Activated naive CD8-positive, alpha-beta T cell treated with anti-CD3 and anti-CD28 coated beads, Interleukin-2, amount 50 U/mL, for 24 hours (primary cell): ENCODE results near the gene COL18A1.

Experiments
- ATAC-seq: fragments of 150-1000 bp; cut with Tn5 transposase; one replicate; pipeline ENCODE4 v1.10.0; 2021
- DNase-seq: peaks from one replicate; pipeline ENCODE4 v3.0.0; 2021
- H3K27ac Mint-ChIP-seq: one replicate; pipeline ENCODE4 v1.8.0; 2021; ENCODE audit warnings: mild to moderate bottlenecking, mixed read lengths
- H3K27me3 Mint-ChIP-seq: one replicate; pipeline ENCODE4 v1.8.0; 2021; ENCODE audit warnings: mixed read lengths
- H3K36me3 Mint-ChIP-seq: one replicate; pipeline ENCODE4 v1.8.0; 2021; ENCODE audit warnings: low read depth, mixed read lengths
- H3K4me1 Mint-ChIP-seq: one replicate; pipeline ENCODE4 v1.8.0; 2021; ENCODE audit warnings: mixed read lengths
- H3K4me3 Mint-ChIP-seq: one replicate; pipeline ENCODE4 v1.8.0; 2021; ENCODE audit warnings: mild to moderate bottlenecking, moderate library complexity, mixed read lengths
- H3K9me3 Mint-ChIP-seq: one replicate; pipeline ENCODE4 v1.8.0; 2021; ENCODE audit warnings: mixed read lengths

COL18A1 gene

DNA sequence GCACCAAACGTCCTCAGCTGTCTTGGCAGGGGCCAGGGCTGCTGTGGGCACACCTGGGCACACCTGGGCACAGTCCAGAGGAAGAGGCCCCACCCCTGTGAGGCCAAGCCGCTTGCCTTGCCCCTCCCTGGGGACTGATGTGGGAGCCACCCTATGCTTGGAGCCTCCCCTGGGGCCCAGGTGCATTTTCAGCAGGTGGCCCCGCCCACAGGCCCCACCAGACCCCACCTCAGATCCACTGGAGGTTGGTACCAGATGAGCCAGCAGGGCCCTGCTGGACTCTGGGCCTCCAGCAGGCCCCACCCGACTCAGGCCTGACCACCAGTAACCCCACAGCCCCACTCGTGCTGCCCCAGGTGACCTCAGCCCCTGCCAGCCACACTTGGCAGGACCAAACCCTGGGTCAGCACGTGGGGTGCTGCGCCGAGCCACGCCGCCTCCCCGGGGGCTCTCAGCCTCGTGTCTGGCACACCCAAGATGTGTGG is 128.4 kb downstream of the COL18A1 start:
- peaks cover 6% of the 10 kb centered on the region for H3K4me1 Mint-ChIP-seq
- H3K27ac Mint-ChIP-seq, result no peak overlapping the region
- ATAC-seq (no peak), DNase-seq (no peak)
- H3K4me3 Mint-ChIP-seq, result no peak overlapping the region
- no peaks in the 10 kb centered on the region for H3K27me3 Mint-ChIP-seq
- H3K36me3 Mint-ChIP-seq, result peaks cover 23% of the 10 kb centered on the region
- no peaks in the 10 kb centered on the region for H3K9me3 Mint-ChIP-seq

DNA sequence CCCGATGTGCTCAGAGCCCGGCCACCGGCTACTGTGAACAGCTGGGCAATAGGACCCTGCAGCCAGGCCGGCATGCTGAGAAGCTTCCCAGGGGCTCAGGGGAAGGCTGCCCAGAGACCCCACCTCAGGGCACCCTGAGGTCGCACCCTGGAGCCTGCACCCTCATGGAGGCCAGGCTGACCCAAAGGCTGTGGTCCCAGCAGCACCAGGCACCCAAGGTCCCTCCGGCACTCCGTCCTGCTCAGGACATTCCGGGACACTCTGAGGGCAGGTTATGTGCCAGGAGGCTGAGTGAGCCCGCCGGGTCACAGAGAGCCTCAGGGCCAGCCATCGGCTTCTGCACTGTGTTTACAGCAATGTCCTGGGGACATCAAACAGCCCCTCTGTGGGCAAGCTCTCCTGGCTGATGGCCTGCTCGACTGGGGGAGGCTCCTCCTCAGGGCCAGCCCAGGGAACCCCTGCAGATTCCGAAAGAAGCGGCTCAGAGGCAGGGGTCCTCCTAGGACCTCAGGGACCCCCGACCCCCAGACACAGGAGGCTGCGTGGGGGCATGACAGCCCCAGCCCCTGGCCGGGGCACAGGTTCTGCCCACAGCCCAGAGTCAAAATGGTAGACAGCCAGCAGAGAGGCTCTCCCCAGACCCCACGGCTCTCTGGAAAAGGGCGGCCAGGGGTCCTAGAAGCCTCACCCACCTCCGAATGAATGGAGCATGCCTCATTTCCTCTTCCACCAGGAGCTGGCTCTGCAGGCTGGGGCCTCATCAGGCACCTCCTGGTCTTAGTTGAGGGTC is 129.1 kb downstream of the COL18A1 start:
- ATAC-seq, result no peak

DNA sequence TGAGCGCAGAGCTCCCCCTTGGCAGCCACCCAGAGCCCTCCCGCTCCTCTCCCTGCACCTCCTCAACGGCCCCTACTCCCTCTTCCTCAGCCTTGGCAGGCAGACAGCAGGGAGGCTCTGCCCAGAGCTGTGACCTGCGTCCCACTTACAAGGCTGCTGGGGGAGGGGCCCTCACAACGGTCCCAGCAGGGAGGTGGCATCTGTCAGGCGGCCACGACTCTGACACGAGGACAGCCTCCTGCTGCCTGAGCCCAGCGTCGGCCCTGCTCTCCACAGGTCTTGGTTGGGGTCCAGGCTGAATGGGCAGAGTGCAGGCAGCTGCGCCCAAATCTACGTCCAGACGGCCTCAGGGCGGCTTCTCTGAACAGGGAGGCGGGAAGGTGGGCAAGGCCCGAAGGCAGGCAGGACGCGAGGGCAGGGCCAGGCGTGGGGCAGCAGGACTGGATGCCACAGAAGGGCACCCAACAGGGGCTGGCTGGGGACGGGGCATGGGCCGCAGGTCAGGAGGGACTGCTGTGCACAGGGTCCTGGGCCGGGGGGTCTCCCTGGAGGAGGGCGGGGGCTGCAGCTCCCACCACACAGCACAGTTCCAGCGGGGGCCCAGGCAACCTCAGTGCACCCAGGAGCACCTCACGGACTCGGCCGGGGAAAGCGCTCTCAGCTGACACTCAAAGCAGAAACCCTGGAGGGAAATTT is 129.8 kb downstream of the COL18A1 start:
- Mint-ChIP-seq H3K27me3 (no peaks in the 10 kb centered on the region), H3K36me3 (peaks cover 23% of the 10 kb centered on the region), H3K9me3 (no peaks in the 10 kb centered on the region), H3K27ac (no peak overlapping the region), H3K4me3 (no peak overlapping the region), H3K4me1 (peaks cover 8% of the 10 kb centered on the region)
- ATAC-seq, result no peak
- DNase-seq, result no peak

More for the DNA sequence above, 129.1 kb downstream of the COL18A1 start:
- Mint-ChIP-seq H3K27me3 (no peaks in the 10 kb centered on the region), H3K4me1 (peaks cover 6% of the 10 kb centered on the region), H3K36me3 (peaks cover 23% of the 10 kb centered on the region), H3K9me3 (no peaks in the 10 kb centered on the region), H3K4me3 (no peak overlapping the region), H3K27ac (no peak overlapping the region)
- no peak for DNase-seq

DNA sequence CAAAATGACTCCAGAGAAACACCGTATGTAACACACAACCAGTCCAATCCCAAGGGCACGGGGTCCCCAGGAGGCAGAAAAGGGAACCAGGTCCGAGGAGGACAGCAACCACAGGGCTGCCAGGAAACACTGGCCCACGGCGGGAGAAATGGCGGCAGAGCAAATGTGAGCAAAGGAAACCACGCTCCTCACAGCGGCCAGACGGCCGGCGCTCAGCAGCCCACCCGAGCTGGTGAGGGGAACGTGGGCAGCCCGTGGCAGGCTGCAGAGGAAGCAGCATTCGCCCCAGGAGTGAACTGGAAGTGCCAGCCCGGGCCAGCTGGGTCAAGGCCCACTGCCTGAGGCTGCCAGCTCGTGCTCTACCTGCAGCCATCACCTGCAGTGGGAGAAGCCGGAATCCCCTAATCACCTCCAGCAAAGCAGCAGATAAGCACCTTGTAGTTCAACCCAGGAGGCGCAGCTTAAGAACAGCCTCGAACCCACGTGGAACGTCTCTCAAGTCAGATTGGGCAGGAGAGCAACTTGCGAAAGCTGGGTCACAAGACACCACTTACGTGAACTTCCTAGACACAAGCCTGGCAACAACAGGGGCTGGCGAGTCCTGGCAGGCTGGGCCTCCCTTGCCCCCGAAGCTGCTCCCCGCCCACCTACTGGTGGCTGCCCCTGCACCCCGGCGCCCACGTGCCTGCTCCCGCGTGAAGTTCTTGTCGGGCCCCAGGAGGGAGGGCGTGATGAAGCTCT is 130.5 kb downstream of the COL18A1 start:
- Mint-ChIP-seq H3K27me3 (no peaks in the 10 kb centered on the region), H3K36me3 (peaks cover 25% of the 10 kb centered on the region), H3K4me1 (peaks cover 15% of the 10 kb centered on the region), H3K27ac (no peak overlapping the region), H3K4me3 (no peak overlapping the region), H3K9me3 (no peaks in the 10 kb centered on the region)
- ATAC-seq (no peak), DNase-seq (no peak)

DNA sequence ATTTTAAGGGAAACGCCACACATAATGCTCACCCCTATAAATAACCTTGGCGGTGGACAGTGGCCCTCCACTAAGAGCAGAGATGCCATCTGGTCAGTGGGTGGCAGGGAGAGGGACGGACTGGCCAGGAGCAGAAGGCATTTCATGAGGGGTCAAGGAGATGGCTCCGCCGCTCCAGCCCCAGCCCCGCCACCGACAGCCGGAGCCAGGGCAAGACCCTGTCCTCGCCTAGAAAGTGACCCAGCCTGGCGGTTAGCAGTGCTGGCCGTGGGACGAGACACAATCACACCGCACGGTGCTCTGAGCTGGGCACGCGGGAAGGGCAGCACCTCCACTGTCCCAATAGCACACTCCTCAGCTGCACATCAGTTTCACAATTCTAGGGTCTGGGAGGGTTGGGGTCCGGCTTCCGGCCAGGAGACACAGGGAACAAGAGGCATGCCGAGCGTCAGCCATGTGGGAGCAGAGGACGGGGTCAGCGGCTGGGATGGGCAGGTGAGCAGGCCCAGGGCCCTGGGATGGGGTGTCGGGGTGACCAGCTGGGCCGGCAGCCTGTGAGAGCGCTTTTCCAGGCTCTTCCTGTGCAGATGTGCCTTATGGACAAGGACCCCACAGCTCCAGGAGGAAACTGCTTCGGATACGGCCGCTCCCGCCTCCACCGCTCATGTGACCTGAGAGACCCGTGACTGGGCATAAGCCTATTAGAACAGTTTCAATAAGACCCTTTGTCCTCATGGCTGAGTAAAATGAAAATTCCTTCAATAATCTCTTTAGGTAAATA is 131.5 kb downstream of the COL18A1 start:
- Mint-ChIP-seq H3K4me1 (peaks cover 21% of the 10 kb centered on the region), H3K4me3 (no peak overlapping the region), H3K9me3 (no peaks in the 10 kb centered on the region), H3K36me3 (peaks cover 30% of the 10 kb centered on the region), H3K27me3 (no peaks in the 10 kb centered on the region), H3K27ac (no peak overlapping the region)
- ATAC-seq, result no peak
- no peak for DNase-seq

DNA sequence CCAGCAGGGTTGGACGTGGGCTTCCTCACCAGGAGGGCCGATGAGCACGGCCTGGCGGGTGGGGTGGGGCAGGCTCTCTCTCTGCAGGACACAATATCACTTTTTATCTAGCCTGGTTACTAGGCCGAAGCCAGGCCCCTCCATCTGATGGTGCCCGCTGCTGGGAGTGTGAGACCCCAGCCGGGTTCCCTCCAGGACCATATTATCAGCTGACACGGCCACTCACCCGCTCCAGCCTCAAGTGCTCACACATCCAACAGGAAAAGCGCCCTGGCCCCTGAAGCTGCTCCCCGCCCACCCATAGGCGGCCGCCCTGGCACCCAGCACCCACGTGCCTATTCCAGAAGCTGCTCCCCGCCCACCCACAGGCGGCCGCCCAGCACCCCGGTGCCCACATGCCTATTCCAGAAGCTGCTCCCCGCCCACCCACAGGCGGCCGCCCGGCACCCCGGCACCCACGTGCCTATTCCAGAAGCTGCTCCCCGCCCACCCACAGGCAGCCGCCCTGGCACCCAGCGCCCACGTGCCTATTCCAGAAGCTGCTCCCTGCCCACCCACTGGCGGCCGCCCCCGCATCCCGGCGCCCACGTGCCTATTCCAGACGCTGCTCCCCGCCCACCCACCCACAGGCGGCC is 132.3 kb downstream of the COL18A1 start:
- H3K27me3 Mint-ChIP-seq, result no peaks in the 10 kb centered on the region
- no peaks in the 10 kb centered on the region for H3K9me3 Mint-ChIP-seq
- H3K36me3 Mint-ChIP-seq, result peaks cover 25% of the 10 kb centered on the region
- no peak overlapping the region for H3K27ac Mint-ChIP-seq
- no peak overlapping the region for H3K4me3 Mint-ChIP-seq
- DNase-seq, result no peak
- peaks cover 19% of the 10 kb centered on the region for H3K4me1 Mint-ChIP-seq
- no peak for ATAC-seq

DNA sequence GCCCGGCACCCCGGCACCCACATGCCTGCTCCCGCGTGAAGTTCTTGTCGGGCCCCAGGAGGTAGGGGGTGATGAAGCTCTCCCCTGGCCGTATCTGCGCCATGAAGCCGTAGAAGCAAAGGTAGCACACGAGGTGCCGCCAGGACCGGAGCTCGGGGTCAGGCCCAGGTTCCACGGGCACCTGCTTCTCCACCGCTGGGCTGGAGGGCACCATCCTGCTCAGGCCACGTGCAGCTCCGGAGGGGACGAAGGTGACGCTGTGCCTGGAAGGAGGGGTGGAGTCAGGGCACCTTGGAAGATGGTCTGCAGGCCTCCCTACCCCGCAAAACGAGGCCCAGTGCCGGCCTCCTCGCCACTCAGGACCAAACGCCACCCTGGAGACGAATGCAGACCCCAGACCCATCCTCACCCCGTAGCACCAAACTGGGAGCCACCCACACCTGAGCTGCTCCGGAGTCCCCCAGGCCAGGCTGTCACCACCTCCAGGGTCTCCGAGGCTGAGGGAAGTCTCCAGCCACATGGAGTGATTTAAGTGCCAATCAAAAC is 132.9 kb downstream of the COL18A1 start:
- DNase-seq, result no peak
- Mint-ChIP-seq H3K27ac (no peak overlapping the region), H3K4me3 (no peak overlapping the region), H3K4me1 (peaks cover 17% of the 10 kb centered on the region), H3K36me3 (peaks cover 19% of the 10 kb centered on the region), H3K27me3 (no peaks in the 10 kb centered on the region), H3K9me3 (no peaks in the 10 kb centered on the region)
- ATAC-seq, result no peak

DNA sequence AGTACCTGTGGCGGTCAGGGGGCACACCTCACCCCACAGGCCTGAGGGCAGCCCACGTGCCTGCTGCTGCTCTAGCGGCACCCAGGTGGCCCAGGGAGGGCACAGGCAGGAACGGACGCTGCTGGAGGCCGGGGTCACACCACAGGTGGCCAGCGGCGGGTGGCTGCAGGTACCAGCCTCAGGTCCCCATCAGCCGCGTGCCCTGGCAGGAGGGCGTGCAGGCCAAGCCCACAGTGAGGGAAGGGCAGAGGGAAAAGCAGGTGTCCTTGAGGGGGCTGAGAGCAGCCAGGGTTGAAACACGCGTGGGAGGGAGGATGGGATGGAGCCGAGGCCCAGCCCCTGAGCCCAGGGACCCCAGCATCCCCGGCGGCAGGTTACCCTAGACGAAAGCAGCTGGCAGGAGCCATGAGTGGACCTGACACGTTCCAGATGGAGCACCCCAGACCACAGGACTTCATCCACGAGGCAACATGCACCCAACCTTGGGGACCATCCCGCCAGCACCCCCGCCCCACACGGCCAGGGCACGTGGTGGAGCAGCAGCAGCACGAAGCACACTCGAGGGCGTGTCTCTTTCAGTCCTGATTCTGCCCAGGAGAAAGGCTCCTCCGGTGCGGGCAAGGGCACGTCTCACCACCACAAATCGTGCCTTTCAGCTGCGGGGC is 133.5 kb downstream of the COL18A1 start:
- Mint-ChIP-seq H3K36me3 (peaks cover 19% of the 10 kb centered on the region), H3K27me3 (no peaks in the 10 kb centered on the region), H3K4me3 (no peak overlapping the region), H3K9me3 (no peaks in the 10 kb centered on the region), H3K4me1 (peaks cover 18% of the 10 kb centered on the region), H3K27ac (no peak overlapping the region)
- no peak for DNase-seq
- ATAC-seq, result no peak

DNA sequence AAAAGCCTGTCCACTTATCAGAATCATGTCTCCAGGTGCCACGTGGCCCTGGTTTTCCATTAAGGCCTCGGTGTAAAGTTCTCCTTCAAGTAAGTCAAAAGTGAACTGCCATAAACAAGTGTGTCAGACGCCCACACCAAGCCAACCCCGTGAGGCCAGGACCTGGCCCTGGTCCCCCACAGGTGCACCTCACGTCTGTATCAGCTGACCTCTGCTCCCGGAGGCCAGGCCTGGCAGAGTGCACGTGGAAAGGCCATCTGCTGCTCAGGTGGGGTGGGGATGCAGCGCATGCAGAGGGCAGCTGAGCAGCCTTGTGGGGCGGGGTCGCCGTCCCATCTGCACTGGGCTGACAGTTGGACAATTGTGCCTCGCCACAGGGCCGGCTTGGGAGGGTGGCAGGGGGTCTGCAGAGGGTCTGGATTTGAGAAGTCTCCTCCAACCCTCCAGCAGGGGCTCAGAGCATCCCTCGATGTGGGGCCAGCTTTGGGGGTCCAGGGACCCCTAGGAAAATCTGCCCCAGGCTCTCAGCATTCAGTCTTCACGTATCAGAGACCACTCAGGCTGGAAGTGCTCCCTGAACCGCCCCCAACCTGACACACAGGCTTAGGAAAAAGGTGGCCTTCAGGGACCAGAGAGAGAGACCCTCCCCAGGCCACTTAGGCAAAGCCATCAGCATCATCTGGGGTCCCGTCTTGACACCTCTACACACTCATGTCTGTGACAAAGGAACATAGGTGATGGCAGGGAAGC is 134.3 kb downstream of the COL18A1 start:
- H3K27me3 Mint-ChIP-seq, result no peaks in the 10 kb centered on the region
- no peaks in the 10 kb centered on the region for H3K9me3 Mint-ChIP-seq
- DNase-seq (no peak), ATAC-seq (no peak)
- peaks cover 18% of the 10 kb centered on the region for H3K4me1 Mint-ChIP-seq
- no peak overlapping the region for H3K27ac Mint-ChIP-seq
- no peak overlapping the region for H3K4me3 Mint-ChIP-seq
- H3K36me3 Mint-ChIP-seq, result peaks cover 19% of the 10 kb centered on the region

DNA sequence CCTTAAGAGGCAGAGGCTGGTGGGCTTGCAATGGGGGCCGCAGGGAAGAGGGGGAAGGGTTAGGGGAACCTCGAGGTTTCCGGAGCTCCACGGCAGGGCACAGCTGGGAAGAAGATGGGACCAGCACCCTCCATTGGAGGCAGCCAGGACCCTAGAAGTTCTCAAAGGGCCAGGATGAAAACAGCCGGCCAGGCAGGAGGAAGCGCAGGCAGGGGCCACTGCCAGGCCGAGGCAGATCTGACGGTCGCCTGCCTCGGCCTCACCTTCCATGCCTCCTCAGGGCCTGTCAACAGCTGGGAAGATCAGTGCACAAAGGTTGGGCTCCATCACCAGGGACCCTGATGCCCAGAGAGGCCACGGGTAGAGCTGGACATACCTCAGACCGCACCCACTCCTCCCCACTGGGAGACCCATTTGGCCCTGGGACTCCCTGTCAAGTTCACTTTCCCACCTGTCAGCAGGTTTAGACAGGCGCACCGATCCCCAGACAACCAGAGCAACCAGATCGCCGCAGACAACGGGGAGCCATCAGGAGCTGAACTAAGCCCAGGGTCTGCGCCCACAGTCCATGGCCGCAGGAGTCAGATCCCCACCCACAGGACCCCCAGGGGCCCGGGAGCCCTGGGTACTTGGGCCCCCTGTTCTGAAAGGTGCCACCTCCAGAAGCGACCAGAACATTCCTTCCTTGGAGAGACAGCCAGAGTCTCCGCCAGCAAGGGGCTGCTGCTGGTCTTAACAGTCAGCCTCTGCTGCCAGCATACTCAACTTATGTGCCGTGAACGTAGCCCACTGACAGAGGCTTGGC is 135.0 kb downstream of the COL18A1 start:
- peaks cover 19% of the 10 kb centered on the region for H3K36me3 Mint-ChIP-seq
- no peaks in the 10 kb centered on the region for H3K27me3 Mint-ChIP-seq
- peak overlapping the region; percentile 85 for H3K4me3 Mint-ChIP-seq
- peak overlapping the region; percentile 88 for H3K27ac Mint-ChIP-seq
- peaks cover 18% of the 10 kb centered on the region for H3K4me1 Mint-ChIP-seq
- H3K9me3 Mint-ChIP-seq, result no peaks in the 10 kb centered on the region
- DNase-seq, result no peak
- no peak for ATAC-seq

DNA sequence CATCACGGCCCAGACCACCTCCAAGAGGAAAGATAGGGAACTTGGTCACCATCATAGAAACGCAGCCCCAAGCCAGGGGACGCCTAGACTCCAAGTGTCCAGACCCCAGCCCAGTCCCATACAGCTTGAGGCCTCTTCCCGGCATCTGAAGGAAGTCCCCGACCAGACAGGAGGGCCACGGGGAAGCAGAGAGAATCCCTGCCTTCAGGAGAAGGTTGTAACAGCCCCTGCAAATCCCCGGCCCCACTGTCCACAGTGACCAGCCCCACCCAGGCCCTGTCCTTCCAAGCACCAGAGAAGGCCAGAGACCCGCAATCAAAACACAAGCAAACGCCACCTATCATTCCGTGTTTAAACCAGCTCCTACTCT is 135.6 kb downstream of the COL18A1 start:
- H3K4me3 Mint-ChIP-seq, result peak overlapping the region; percentile 85
- H3K4me1 Mint-ChIP-seq, result peaks cover 18% of the 10 kb centered on the region
- no peaks in the 10 kb centered on the region for H3K9me3 Mint-ChIP-seq
- no peaks in the 10 kb centered on the region for H3K27me3 Mint-ChIP-seq
- peak overlapping the region; percentile 88 for H3K27ac Mint-ChIP-seq
- ATAC-seq (no peak), DNase-seq (no peak)
- H3K36me3 Mint-ChIP-seq, result peaks cover 18% of the 10 kb centered on the region
